Keratinocyte (primary cell): ENCODE data around the gene KLHDC3. TPM values are rescaled to one million over a fixed set of nuclear protein-coding genes. Genes with fewer than 3 reads are reported as not detected.

ENCODE experiments used
- DNase-seq: peaks from one replicate; pipeline ENCODE4 v3.0.0-alpha.2; 2011; ENCODE audit warnings: low read depth, missing footprints, low spot score
- FAIRE-seq: peaks from 2 replicates; lab custom pipeline; 2011; peaks lifted over from hg19 to GRCh38; lab: Jason Lieb, UNC
- H2AFZ ChIP-seq: 2 replicates; pipeline ENCODE4 v1.6.0; 2012; ENCODE audit warnings: low read length, control low read depth, inconsistent platforms; ENCODE audit not compliant: control insufficient read depth
- H3K27ac ChIP-seq: 2 replicates; pipeline ENCODE4 v1.5.1; 2011; ENCODE audit warnings: low read length; ENCODE audit not compliant: control insufficient read depth, insufficient read depth
- H3K27me3 ChIP-seq: 3 replicates; pipeline ENCODE4 v1.6.0; 2011; ENCODE audit warnings: low read length; ENCODE audit not compliant: control insufficient read depth, insufficient read depth; ENCODE audit errors: extremely low read depth
- H3K36me3 ChIP-seq, 2 experiments: 2 replicates in 1 of 2; 3 replicates in 1 of 2; pipeline ENCODE4 v1.5.1; 2011; ENCODE audit warnings: low read length in 2 of 2, mild to moderate bottlenecking in 1 of 2; ENCODE audit not compliant: control insufficient read depth in 2 of 2, insufficient read depth in 2 of 2; ENCODE audit errors: extremely low read depth in 1 of 2
- H3K4me1 ChIP-seq: 3 replicates; pipeline ENCODE4 v1.5.1; 2011; ENCODE audit warnings: low read length; ENCODE audit not compliant: control insufficient read depth, insufficient read depth; ENCODE audit errors: extremely low read depth
- H3K4me2 ChIP-seq: 3 replicates; pipeline ENCODE4 v1.6.0; 2011; ENCODE audit warnings: low read depth, low read length; ENCODE audit not compliant: control insufficient read depth, insufficient read depth; ENCODE audit errors: extremely low read depth
- H3K4me3 ChIP-seq, 3 experiments: fragments of 200-600 bp in 1 of 3; sonication (generic) in 1 of 3; 2 replicates in 2 of 3; 3 replicates in 1 of 3; pipeline ENCODE4 v1.5.1; 2011 to 2016; ENCODE audit warnings: low read length in 3 of 3, mild to moderate bottlenecking in 3 of 3, control low read depth in 2 of 3, inconsistent platforms in 1 of 3, low read depth in 1 of 3, mixed read lengths in 1 of 3, mixed run types in 1 of 3, moderate library complexity in 1 of 3; ENCODE audit not compliant: control insufficient read depth in 2 of 3, insufficient read depth in 2 of 3; ENCODE audit errors: extremely low read depth in 1 of 3
- H3K79me2 ChIP-seq: 2 replicates; pipeline ENCODE4 v1.6.0; 2012; ENCODE audit warnings: low read length; ENCODE audit not compliant: control insufficient read depth, insufficient read depth
- H3K9ac ChIP-seq: 3 replicates; pipeline ENCODE4 v1.6.0; 2011; ENCODE audit warnings: low read length; ENCODE audit not compliant: control insufficient read depth, insufficient read depth; ENCODE audit errors: extremely low read depth
- H3K9me1 ChIP-seq: 3 replicates; pipeline ENCODE4 v1.6.0; 2011; ENCODE audit warnings: low read length; ENCODE audit not compliant: control insufficient read depth, insufficient read depth; ENCODE audit errors: extremely low read depth
- H3K9me3 ChIP-seq: 2 replicates; pipeline ENCODE4 v1.5.1; 2012; ENCODE audit warnings: low read depth, low read length; ENCODE audit not compliant: control insufficient read depth
- H4K20me1 ChIP-seq: 3 replicates; pipeline ENCODE4 v1.6.0; 2011; ENCODE audit warnings: low read length; ENCODE audit not compliant: control insufficient read depth, insufficient read depth; ENCODE audit errors: extremely low read depth
- EZH2 ChIP-seq: IDR thresholded peaks from one replicate; pipeline ENCODE4 v1.6.1; 2012; ENCODE audit warnings: inconsistent platforms, mild to moderate bottlenecking, low read length, moderate library complexity
- dilution Hi-C: fragments of 300-500 bp; cut with MboI; formaldehyde crosslinking; loops from one replicate; pipeline ENCODE4 v1.7.0; 2020; ENCODE audit warnings: low sequenced_read_pairs; ENCODE audit not compliant: extremely low pct_ligation_motif_present
- polyA plus RNA-seq, 5 experiments: library from polyadenylated mRNA; depleted of rRNA in 3 of 5; stranded (reverse) in 3 of 5; stranded (forward) in 1 of 5; unstranded in 1 of 5; fragments of >200 nt; gene quantifications; 1 replicate in 1 of 5; 2 replicates in 3 of 5; 3 replicates in 1 of 5; pipeline versions ENCODE4 v1.2.1 to v1.2.3, GENCODE V29; 2011 to 2012; ENCODE audit warnings: missing spikeins in 2 of 5, low read depth in 1 of 5, low replicate concordance in 1 of 5
- TF ChIP-seq, protein P1 (sequence below), 3 experiments: IDR thresholded peaks in 1 of 3; conservative IDR thresholded peaks in 1 of 3; optimal IDR thresholded peaks in 1 of 3; 2 replicates in 2 of 3; 3 replicates in 1 of 3; pipeline versions ENCODE3 to v1.5.1; 2011; ENCODE audit warnings: low read length in 3 of 3, mild to moderate bottlenecking in 3 of 3, moderate library complexity in 2 of 3, control low read depth in 1 of 3, inconsistent platforms in 1 of 3; ENCODE audit not compliant: insufficient read depth in 2 of 3; ENCODE audit errors: extremely low read depth in 1 of 3

Gene KLHDC3
- polyA plus RNA-seq, 1 donor (not counting 4 experiments of a cell fraction or from before 2014, with no cell fraction given) = 24.8 TPM

DNA sequence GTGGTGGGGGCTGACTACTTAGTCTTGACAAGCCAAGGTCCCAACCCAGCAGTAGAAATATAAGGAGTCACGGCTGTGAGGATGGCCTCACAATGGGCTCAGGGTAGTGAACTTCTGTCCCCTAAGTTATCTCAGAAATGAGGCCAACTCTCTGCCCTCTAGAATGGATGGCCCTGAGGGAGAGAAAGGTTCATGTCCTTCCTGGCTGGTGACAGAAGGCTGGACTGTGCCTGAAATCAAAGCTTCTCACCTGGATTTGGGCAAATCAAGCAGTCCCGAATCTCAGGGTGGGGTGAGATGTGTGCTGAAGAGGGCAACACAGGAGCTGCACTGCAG, 20.1 kb downstream of the KLHDC3 start:
- H3K4me1 ChIP-seq = no peaks in the 10 kb centered on the region
- no peaks in the 10 kb centered on the region for H3K79me2 ChIP-seq
- H3K4me2 ChIP-seq = no peak overlapping the region
- DNase-seq (no peak), FAIRE-seq (no peak)
- dilution Hi-C loops = no loop called here
- no peak overlapping the region for H3K4me3 ChIP-seq
- peaks cover 27 to 32% of the 10 kb centered on the region in 2 experiments for H3K36me3 ChIP-seq
- H3K9ac ChIP-seq = no peak overlapping the region
- H3K27ac ChIP-seq = no peak overlapping the region
- no peaks in the 10 kb centered on the region for H3K9me3 ChIP-seq
- TF ChIP-seq EZH2 = no peak
- TF ChIP-seq, protein P1, sequence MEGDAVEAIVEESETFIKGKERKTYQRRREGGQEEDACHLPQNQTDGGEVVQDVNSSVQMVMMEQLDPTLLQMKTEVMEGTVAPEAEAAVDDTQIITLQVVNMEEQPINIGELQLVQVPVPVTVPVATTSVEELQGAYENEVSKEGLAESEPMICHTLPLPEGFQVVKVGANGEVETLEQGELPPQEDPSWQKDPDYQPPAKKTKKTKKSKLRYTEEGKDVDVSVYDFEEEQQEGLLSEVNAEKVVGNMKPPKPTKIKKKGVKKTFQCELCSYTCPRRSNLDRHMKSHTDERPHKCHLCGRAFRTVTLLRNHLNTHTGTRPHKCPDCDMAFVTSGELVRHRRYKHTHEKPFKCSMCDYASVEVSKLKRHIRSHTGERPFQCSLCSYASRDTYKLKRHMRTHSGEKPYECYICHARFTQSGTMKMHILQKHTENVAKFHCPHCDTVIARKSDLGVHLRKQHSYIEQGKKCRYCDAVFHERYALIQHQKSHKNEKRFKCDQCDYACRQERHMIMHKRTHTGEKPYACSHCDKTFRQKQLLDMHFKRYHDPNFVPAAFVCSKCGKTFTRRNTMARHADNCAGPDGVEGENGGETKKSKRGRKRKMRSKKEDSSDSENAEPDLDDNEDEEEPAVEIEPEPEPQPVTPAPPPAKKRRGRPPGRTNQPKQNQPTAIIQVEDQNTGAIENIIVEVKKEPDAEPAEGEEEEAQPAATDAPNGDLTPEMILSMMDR (optimal IDR thresholded peaks at IDR 0.05 in 1 of 3, IDR thresholded peaks at IDR 0.05 in 1 of 3, conservative IDR thresholded peaks at IDR 0.05 in 1 of 3; ENCODE audit: extremely low read depth in 1 of 3, insufficient read depth in 2 of 3, low read length in 3 of 3) = no peak
- H3K9me1 ChIP-seq = no peaks in the 10 kb centered on the region
- H3K27me3 ChIP-seq = no peaks in the 10 kb centered on the region
- H4K20me1 ChIP-seq = peaks cover 2% of the 10 kb centered on the region
- no peak overlapping the region for H2AFZ ChIP-seq

DNA sequence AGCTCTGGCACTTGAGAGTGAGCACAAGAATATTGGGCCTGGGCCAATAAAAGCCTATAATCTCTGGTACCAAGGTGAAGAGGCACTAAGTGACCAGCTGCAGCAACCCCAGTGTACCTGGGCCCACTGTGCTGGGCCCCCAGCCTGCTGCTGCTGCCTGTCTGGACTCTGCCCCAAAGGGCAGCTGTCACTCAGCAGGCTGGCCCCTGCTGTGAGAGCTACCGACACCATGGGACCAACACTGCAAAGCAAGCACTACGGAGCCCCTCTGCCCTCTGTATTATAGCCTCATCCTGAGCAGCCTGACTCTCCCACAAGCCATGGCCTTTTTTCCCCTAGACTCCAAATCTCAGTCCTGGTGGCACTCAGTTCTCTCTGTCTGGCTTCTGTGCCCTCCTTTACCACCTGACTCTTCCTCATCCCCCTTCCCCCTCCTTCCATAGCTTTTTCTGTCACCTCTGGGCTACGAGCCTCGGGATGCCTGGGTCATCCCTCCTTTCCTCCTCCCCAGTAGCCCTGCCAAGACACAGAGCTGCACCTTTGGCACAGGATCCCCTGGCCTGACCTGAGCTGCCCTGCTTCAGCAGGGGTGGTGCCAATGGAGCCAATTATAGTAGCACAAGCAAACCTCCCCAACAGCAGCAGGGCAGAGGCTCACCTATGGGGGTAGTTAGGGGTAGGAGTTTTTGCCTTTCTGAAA, 21.6 kb downstream of the KLHDC3 start:
- H3K4me3 ChIP-seq = no peak overlapping the region
- H3K79me2 ChIP-seq = no peaks in the 10 kb centered on the region
- FAIRE-seq (no peak), DNase-seq (no peak)
- H3K4me1 ChIP-seq = no peaks in the 10 kb centered on the region
- H3K36me3 ChIP-seq = peaks cover 29 to 30% of the 10 kb centered on the region in 2 experiments
- H3K9me1 ChIP-seq = no peaks in the 10 kb centered on the region
- TF ChIP-seq, protein P1 (optimal IDR thresholded peaks at IDR 0.05 in 1 of 3, IDR thresholded peaks at IDR 0.05 in 1 of 3, conservative IDR thresholded peaks at IDR 0.05 in 1 of 3; ENCODE audit: extremely low read depth in 1 of 3, insufficient read depth in 2 of 3, low read length in 3 of 3) = no peak
- H3K27me3 ChIP-seq = no peaks in the 10 kb centered on the region
- H3K9me3 ChIP-seq = no peaks in the 10 kb centered on the region
- H3K27ac ChIP-seq = no peak overlapping the region
- no peak overlapping the region for H3K9ac ChIP-seq
- H3K4me2 ChIP-seq = no peak overlapping the region
- H4K20me1 ChIP-seq = peaks cover 2% of the 10 kb centered on the region
- dilution Hi-C loops = no loop called here
- no peak overlapping the region for H2AFZ ChIP-seq
